Anterior cingulate cortex (tissue), 58 donors: ENCODE data around the gene GCLC.
"Not testable (repeated sequence)": the region's sequence is repeated elsewhere in the genome, so short reads cannot be mapped to it uniquely, and the experiment has no call there.

Experiments
- DNase-seq, 58 donors: peaks; one replicate each; lab custom pipeline; 2025; lab: John Stamatoyannopoulos, UW

The GCLC gene

DNA sequence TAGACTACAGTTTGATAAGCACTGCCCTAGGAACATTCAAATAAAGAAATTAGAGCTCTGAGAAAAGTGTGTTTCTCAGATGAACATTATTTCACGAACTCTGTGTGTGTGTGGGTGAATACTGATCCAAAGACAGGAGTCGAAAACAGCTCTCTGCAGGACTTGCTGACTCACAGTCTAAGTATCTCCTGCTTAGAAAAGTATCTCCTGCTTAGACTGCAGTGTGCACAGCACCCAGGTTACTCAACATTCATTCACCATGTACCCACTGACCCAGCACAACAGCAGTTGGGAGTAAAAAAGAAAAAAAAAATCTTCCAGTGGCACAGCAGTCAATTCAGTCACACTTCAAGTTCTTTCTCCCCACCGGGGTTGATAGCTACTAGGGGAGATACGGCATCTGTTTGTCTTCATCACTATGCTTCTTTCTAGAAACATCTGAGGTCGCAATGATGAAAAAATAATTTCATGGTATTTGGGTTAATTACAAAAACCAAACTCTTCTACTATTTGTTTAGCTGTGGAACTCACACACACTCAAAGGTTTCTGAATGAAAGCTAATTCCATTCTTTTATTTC, 48.0 kb downstream of the GCLC start:
- DNase-seq = no peak

- no peak for DNase-seq
Observed at GRCh38 chr6:53495506-53496499, 49.1 kb downstream of the GCLC start.

DNA sequence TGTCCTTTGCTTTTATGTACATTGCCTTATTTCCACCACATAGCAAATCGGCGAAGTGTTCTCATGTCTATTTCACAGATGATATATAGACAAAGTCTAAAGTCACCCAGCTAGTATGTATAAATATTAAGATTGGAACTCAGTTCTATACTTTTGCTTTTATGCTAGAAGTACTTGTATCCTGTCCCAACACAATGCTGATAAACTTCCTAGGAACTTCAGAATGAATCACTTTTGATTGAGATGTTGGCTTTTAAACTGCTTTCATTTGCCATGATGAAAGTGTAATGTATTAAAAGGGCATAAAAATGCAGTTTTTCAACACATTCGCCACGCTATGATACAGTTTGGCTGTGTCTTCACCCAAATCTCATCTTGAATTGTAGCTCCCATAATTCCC, 50.8 kb downstream of the GCLC start:
- no peak for DNase-seq

GRCh38 chr6:53493635-53494025, 51.3 kb downstream of the GCLC start:
- no peak for DNase-seq

- DNase-seq = peak in 7 of 58 donors; percentile 3 to 58 (median 13)
Observed at GRCh38 chr6:53492860-53493634, 51.9 kb downstream of the GCLC start.

GRCh38 chr6:53487080-53487479, 57.8 kb downstream of the GCLC start:
- DNase-seq = no peak

- no peak for DNase-seq
Observed at GRCh38 chr6:53486679-53487078, 58.2 kb downstream of the GCLC start.

DNA sequence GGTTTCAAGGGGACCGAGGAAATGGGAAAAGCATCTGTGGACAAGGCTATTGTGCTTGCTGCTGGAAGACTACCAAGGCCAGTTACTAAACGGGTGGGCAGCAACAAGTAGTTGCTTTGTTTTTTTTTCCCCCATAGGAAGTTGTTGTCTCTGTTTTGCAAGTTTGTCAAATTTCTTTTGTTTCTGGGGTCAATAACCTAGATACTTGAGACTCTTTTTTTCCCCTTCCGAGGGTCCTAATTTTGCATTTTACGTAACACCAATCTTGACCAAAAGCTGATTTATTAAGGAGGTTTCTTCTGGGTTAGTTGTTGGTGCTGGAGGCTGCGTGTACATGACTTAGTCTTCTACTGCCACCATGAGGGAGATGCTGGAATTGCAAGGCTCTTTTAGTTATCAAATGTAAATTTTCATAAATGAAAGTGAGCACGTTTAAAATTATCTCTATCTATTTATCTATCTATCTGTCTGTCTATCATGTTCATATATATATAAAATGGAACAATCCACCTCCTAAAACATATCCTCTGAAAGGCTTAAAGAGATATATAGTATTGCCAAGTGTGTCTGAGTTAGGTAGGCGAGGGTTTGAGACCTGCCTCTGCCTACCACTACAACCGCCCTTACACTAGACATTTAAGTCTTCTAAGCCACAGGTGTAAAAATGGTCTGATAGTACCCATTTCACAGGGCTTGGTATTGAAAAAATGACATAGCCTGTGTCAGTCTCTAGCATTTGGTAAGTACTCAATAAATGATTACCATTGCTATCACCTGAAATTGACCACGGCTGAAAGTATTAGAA, 60.2 kb downstream of the GCLC start:
- peak in 40 of 58 donors; percentile 5 to 83 (median 38) for DNase-seq

DNA sequence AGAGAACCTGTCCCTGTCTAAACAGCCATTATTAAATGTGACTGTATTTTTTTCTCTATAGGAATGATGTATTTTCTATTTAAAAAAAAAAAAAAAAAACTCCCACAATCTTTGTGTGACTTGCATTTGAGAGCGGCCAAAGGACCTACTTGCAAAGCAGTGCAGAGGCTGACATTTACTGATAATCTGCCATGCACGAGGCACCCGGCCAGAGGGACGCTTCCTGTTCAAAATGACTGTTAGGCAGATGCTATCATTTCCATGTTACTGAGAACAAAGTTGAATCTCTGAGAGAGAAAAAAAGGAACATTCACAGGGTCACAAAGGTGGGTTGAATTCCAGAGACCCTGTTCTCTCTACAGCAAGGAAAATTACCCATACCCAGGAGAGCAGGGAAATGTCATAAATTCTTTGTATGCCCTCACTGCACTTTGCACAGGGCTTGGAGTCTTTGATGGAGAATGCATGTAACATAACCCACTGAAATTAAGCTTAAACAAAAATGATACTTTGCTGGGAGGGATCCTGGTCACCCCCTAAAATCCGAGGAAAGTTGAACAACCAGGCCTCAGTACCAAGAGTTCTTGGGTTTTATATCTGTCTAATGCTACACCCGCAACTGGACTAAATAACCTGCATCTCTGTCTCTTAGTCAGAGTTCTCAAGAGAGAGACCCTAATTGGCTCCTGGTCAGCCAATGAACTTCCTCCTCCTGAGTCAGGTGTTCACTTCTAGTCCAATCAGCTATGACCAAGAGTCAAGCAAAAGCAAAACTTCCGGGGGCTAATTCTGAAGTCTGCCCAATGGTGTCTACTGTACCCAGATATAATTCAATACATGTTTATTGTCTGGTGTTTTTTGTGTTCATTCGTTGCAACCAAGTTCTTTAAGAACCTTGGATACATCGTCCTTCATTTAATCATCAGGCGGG, 61.2 kb downstream of the GCLC start:
- DNase-seq = peak in 14 of 58 donors; percentile 4 to 33 (median 14)

DNA sequence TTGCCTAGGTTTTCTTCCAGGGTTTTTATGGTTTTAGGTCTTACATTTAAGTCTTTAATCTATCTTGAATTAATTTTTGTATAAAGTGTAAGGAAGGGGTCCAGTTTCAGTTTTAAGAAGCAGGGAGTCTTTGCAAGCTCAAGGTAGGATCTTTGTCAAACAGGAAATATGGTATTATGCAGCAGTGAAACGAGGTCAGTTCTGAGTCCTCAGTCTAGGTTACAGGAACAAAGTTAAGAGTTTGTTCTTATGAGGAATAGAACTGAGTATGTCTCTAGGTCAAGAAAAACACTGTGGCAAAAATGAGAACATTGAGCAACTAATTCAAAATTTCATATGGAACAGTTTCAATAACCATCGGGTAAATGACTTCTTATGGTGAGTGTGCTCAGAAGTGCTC, 63.6 kb downstream of the GCLC start:
- no peak for DNase-seq

GRCh38 chr6:53480774-53481173, 64.1 kb downstream of the GCLC start:
- not testable (repeated sequence) for DNase-seq

- DNase-seq = no peak
Observed at GRCh38 chr6:53479871-53480270, 65.0 kb downstream of the GCLC start.

- no peak for DNase-seq
Observed at GRCh38 chr6:53476964-53477363, 67.9 kb downstream of the GCLC start.

DNA sequence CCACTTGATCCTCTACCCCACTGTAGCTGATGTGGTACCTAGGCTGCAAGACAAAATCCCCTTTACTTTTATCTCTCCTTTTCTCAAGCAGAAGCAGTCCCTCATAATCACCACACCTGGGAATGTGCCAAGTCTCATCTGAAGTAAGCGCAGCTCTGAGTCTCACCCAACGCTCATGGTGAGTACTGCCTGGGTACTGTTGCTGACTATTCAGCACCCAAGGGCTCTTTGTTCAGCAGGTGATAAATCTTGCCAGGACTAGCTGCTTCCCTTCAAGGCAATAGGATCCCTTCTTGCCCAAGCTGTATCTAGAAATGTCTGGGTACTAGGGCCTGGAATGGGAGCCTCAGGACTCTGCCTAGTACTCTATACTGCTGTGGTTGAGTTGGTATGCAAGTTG, 70.9 kb downstream of the GCLC start:
- DNase-seq = no peak

GRCh38 chr6:53469163-53469562, 75.7 kb downstream of the GCLC start:
- no peak for DNase-seq

DNA sequence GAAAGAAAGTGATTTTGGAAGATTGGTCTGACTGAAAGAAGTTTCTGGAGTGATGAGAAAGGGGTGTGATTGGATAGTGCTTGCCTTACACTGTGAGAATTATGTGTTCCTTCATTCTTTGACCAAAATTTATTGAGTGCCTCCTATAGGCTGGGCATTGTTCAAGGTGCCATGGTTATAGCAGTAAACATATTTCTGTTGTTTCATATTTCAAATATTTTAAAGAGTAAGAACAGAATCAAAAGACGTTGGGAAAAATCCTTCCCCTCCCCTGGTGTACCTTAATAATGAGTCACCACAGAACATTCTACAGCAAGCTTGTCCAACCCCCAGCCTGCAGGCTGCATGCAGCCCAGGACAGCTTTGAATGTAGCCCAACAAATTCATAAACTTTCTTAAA, 78.6 kb downstream of the GCLC start:
- no peak for DNase-seq

GRCh38 chr6:53465732-53466131, 79.2 kb downstream of the GCLC start:
- DNase-seq = no peak

- DNase-seq = no peak
Observed at GRCh38 chr6:53464927-53465460, 79.9 kb downstream of the GCLC start.

DNA sequence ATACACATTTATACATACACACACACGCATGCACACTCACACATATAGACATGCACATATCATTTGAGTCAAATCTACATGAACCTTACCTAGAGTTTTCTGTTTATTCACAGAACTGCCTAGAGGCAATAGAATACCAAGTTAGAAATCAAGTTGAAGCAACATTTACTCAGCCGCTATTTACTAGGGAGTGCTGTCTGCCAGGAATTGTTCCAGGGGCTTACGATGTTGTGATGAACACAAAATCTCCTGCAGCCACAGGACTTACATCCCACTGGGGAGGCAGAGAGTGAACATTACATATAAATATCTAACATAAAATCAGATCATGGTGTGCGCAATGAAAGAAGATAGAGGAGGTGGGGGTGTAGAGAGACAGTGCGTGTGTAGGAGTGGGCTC, 80.4 kb downstream of the GCLC start:
- no peak for DNase-seq
